Transverse colon (tissue), 4 donors: ENCODE data around the gene ITGB6.

Experiments
- EP300 ChIP-seq: sonication (generic); formaldehyde crosslinking; IDR thresholded peaks from one replicate; pipeline ENCODE4 v1.6.1; 2017; ENCODE audit warnings: antibody characterized with exemption, low read depth
- POLR2A ChIP-seq: fragments of 450-650 bp; IDR thresholded peaks from one replicate; pipeline ENCODE4 v1.6.1; 2016; ENCODE audit warnings: antibody characterized with exemption, mild to moderate bottlenecking, moderate library complexity
- POLR2AphosphoS5 ChIP-seq, 3 donors: sonication (generic); formaldehyde crosslinking; IDR thresholded peaks; one replicate each; pipeline ENCODE4 v1.6.1; 2016; ENCODE audit warnings: antibody characterized with exemption in 3 of 3
- TF ChIP-seq, protein P1 (sequence below), 5 experiments: fragments of 200-600 bp in 3 of 5; fragments of 450-650 bp in 2 of 5; sonication (generic) in 3 of 5; IDR thresholded peaks; 1 replicate in 2 of 5; 2 replicates in 3 of 5; pipeline ENCODE4 v1.5.1; 2016 to 2017; ENCODE audit warnings: antibody characterized with exemption in 5 of 5, inconsistent platforms in 3 of 5, mild to moderate bottlenecking in 2 of 5, moderate library complexity in 1 of 5

DNA sequence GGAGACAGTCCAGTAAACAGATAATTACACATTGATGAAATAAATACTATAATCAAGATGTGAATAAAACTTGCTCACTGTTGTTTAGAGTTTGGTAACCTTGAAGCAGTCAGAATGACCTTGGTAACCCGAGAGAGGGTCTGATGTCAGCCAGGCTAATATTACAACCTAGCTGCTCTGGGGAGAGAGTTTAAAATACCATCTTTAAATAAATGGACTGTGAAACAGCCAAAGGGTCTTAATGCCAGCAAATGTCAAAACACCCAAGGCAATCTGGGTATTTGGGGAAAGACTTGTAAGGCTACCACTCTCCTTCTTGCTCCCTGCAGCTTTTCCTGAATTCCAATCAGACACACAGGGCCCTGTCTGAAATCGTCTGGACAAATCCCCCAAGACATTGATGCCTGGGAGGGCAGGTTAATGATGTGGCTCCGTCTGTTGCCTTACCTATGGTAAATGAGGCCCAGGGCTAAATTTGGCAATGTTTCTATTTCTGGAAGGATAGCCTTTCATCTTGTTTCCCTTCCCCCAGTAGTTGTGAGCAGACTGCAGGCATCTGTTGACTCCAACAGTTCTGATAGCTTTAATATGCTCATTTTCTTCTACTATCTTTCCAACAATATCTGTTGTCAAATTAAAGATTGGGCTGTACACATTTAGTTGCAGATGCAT lies 43.0 kb upstream of the ITGB6 start:
- TF ChIP-seq, protein P1, sequence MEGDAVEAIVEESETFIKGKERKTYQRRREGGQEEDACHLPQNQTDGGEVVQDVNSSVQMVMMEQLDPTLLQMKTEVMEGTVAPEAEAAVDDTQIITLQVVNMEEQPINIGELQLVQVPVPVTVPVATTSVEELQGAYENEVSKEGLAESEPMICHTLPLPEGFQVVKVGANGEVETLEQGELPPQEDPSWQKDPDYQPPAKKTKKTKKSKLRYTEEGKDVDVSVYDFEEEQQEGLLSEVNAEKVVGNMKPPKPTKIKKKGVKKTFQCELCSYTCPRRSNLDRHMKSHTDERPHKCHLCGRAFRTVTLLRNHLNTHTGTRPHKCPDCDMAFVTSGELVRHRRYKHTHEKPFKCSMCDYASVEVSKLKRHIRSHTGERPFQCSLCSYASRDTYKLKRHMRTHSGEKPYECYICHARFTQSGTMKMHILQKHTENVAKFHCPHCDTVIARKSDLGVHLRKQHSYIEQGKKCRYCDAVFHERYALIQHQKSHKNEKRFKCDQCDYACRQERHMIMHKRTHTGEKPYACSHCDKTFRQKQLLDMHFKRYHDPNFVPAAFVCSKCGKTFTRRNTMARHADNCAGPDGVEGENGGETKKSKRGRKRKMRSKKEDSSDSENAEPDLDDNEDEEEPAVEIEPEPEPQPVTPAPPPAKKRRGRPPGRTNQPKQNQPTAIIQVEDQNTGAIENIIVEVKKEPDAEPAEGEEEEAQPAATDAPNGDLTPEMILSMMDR (IDR thresholded peaks at IDR 0.05): no peak
- TF ChIP-seq POLR2AphosphoS5 (IDR thresholded peaks at IDR 0.05) (no peak), POLR2A (no peak), EP300 (no peak)
